PC-9 (cell line): Measurements from ENCODE around the gene LDLRAD3. TPM values are rescaled to one million over a fixed set of nuclear protein-coding genes. Genes with fewer than 3 reads are reported as not detected.

Source experiments
- BruUV-seq: library from RNA; stranded (reverse); fragments of 400-500 nt; replicated peaks from 2 replicates; lab custom pipeline; 2021; lab: Mats Ljungman, UMichigan
- CTCF ChIA-PET: fragments of 300-600 bp; sonication (Branson Sonifier 250); formaldehyde crosslinking; loops from one replicate; lab custom pipeline; 2022; ENCODE audit warnings: antibody characterized with exemption; lab: Charles Lee
- POLR2A ChIA-PET: fragments of 300-600 bp; sonication (Branson Sonifier 250); formaldehyde crosslinking; loops from one replicate; lab custom pipeline; 2022; ENCODE audit warnings: antibody characterized with exemption; ENCODE audit not compliant: unreplicated experiment; lab: Charles Lee
- DNase-seq, 2 experiments: peaks; one replicate each; pipeline versions ENCODE4 v3.0.0 to v3.0.0-alpha.2; 2015 to 2022; ENCODE audit warnings: mixed read lengths in 1 of 2
- H2AFZ ChIP-seq: fragments of 200-600 bp; sonication (generic); 2 replicates; pipeline ENCODE4 v1.8.1; 2017; ENCODE audit warnings: antibody characterized with exemption
- H3F3A ChIP-seq: fragments of 200-600 bp; sonication (generic); 2 replicates; pipeline ENCODE4 v1.8.1; 2017; ENCODE audit warnings: antibody characterized with exemption, mild to moderate bottlenecking, low read depth; ENCODE audit not compliant: insufficient read depth
- H3K27ac ChIP-seq: fragments of 200-600 bp; sonication (generic); 2 replicates; pipeline ENCODE4 v1.6.1; 2016; ENCODE audit warnings: mixed run types
- H3K27me3 ChIP-seq: fragments of 200-600 bp; sonication (generic); 2 replicates; pipeline ENCODE4 v1.6.1; 2016; ENCODE audit warnings: low read depth, mixed run types; ENCODE audit not compliant: insufficient read depth
- H3K36me3 ChIP-seq: fragments of 200-600 bp; sonication (generic); 2 replicates; pipeline ENCODE4 v1.6.1; 2016; ENCODE audit warnings: low read depth, mixed run types
- H3K4me1 ChIP-seq: fragments of 200-600 bp; sonication (generic); replicated peaks from 2 replicates; pipeline ENCODE4 v1.6.1; 2016; ENCODE audit warnings: mixed run types; ENCODE audit not compliant: insufficient read depth
- H3K4me2 ChIP-seq: fragments of 200-600 bp; sonication (generic); 2 replicates; pipeline ENCODE4 v1.6.1; 2017; ENCODE audit warnings: mixed run types
- H3K4me3 ChIP-seq: fragments of 200-600 bp; sonication (generic); 2 replicates; pipeline ENCODE4 v1.6.1; 2016; ENCODE audit warnings: mixed run types
- H3K79me2 ChIP-seq: fragments of 200-600 bp; sonication (generic); 2 replicates; pipeline ENCODE4 v1.6.1; 2017; ENCODE audit warnings: low read depth, mixed run types
- H3K9me2 ChIP-seq: fragments of 200-600 bp; sonication (generic); 2 replicates; pipeline ENCODE4 v1.8.1; 2017; ENCODE audit warnings: mild to moderate bottlenecking; ENCODE audit not compliant: insufficient read depth
- H3K9me3 ChIP-seq: fragments of 200-600 bp; sonication (generic); 2 replicates; pipeline ENCODE4 v1.8.1; 2016; ENCODE audit warnings: low read depth; ENCODE audit not compliant: insufficient read depth
- H4K20me1 ChIP-seq: fragments of 200-600 bp; sonication (generic); 2 replicates; pipeline ENCODE4 v1.8.1; 2017; ENCODE audit not compliant: insufficient read depth
- CTCF ChIP-seq: fragments of 200-600 bp; sonication (generic); conservative IDR thresholded peaks from 2 replicates; pipeline ENCODE4 v1.6.1; 2017; ENCODE audit warnings: mixed run types, antibody characterized with exemption, mild to moderate bottlenecking, moderate library complexity
- EZH2 ChIP-seq: fragments of 200-600 bp; sonication (generic); IDR thresholded peaks from 2 replicates; pipeline ENCODE4 v1.8.0; 2017; ENCODE audit warnings: antibody characterized with exemption, low read depth
- intact Hi-C: fragments of 100-400 bp; cut with micrococcal nuclease; formaldehyde crosslinking; loops from one replicate; pipeline ENCODE4 v1.10.0; 2022; ENCODE audit not compliant: unreplicated experiment
- total RNA-seq: library from RNA; stranded (reverse); gene quantifications from 2 replicates; pipeline ENCODE4 v1.2.3, GENCODE V29; 2021

LDLRAD3 gene
- total RNA-seq, 1 experiment from 2014 or later = 15.9 TPM

DNA sequence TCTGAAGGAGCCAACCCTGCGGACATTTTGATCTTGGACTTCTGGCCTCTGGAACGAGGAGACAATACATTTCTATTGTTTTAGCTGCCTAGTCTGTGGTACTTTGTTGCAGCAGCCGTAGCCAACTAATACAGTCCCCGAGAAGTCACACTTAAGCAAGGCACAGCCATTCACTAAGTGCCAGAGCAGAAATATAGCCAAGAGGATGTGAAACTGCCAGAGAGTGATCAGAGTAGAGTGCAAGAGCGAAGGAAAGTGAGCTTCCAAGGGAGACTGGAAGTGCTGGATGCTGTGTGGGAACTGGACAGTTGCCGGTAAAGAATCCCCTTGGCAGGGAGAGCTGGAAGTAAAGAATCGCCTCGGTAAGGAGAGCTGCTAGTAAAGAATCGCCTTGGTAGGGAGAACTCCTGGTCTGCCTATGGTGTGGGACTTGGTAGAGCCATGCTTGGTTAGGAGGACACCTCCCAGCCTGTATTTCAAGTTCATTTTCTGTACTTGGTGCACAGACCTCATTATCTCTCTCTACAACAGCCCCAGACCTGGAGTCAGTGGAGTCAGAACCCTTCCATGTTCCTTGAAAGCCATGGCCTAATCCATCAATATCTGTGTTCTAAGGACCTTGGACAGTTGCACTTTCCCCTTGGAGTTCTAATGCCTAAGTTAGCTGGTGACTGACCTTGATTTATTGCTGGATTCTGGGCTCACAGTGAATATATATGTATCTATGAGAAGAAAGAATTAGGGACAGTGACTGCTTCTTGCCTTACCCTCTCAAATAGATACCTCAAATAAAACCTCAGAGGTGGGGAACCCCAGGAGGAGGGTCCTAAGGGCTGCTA is 162.1 kb downstream of the LDLRAD3 start:
- no peaks in the 10 kb centered on the region for H3K36me3 ChIP-seq
- CTCF ChIA-PET = no interaction called here
- no peaks in the 10 kb centered on the region for H3K9me2 ChIP-seq
- H3K79me2 ChIP-seq = no peaks in the 10 kb centered on the region
- no peaks in the 10 kb centered on the region for H4K20me1 ChIP-seq
- BruUV-seq = no TSS peak
- H2AFZ ChIP-seq = no peak overlapping the region
- intact Hi-C loops = no loop called here
- no peak for DNase-seq
- H3F3A ChIP-seq = no peaks in the 10 kb centered on the region
- POLR2A ChIA-PET = no interaction called here
- H3K4me1 ChIP-seq = no peaks in the 10 kb centered on the region
- H3K4me3 ChIP-seq = no peak overlapping the region
- no peak overlapping the region for H3K4me2 ChIP-seq
- H3K9me3 ChIP-seq = no peaks in the 10 kb centered on the region
- no peak for TF ChIP-seq CTCF
- no peak for TF ChIP-seq EZH2
- no peak overlapping the region for H3K27ac ChIP-seq
- no peaks in the 10 kb centered on the region for H3K27me3 ChIP-seq

DNA sequence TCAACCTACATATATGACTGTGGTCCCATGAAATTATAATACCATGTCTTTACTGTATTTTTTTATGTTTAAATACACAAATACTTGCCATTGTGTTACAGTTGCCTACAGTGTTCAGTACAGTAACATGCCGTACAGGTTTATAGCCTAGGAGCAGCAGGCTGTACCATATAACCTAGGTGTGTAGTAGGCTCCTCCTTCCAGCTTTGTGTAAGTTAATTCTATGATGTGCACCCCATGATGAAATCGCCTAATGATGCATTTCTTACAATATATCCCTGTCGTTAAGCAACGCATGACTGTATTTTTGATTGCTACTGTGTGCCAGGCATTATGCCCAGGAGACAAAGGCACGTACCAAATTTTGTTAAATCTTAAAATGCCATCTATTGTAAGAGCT is 163.7 kb downstream of the LDLRAD3 start:
- Histone ChIP-seq H3K27ac (no peak overlapping the region), H3K9me3 (no peaks in the 10 kb centered on the region), H4K20me1 (no peaks in the 10 kb centered on the region), H3K4me2 (no peak overlapping the region), H2AFZ (no peak overlapping the region), H3K4me1 (no peaks in the 10 kb centered on the region), H3K79me2 (no peaks in the 10 kb centered on the region), H3K9me2 (no peaks in the 10 kb centered on the region), H3K27me3 (no peaks in the 10 kb centered on the region), H3F3A (no peaks in the 10 kb centered on the region), H3K36me3 (0 out of 2 replicates have a peak, but pooled peaks cover 6% of the 10 kb centered on the region), H3K4me3 (no peak overlapping the region)
- intact Hi-C loops = no loop called here
- ChIA-PET CTCF (no interaction called here), POLR2A (no interaction called here)
- no peak for DNase-seq
- BruUV-seq = no TSS peak
- TF ChIP-seq CTCF (no peak), EZH2 (no peak)

DNA sequence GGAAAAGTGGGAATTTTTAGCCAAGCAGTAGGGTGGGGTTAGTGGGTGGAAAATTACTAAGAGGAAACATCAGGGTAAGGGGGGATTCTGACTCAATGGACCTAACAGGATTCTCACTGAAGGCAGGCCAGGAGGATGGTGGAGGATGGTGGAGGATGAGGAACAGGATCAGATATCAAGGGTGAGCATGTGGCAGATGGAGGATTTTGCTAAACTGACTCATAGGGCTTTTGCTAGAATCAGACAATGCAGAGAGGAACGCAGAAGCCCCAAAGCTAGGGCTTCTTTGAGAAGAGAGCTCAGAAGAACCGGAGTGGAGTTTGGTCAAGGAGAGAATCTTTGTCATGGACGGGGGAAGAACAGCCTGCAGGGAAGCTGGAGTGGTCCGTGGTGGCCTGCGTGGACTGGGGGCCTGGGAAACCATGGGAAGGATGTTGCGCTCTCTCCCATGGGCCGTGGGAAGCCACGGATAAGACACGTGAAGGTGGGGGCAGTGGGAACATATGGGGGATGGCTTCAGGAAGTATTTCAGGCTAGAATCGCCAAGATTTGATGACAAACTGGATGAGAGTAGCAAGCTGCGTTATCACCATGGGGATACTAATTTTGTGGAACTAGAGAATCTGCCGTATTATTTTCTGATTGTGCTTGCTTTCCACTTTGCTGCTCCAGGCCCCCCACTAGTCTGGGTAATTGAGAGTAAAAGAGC is 165.2 kb downstream of the LDLRAD3 start:
- no peaks in the 10 kb centered on the region for H4K20me1 ChIP-seq
- H3K4me2 ChIP-seq = no peak overlapping the region
- H2AFZ ChIP-seq = no peak overlapping the region
- no peak overlapping the region for H3K4me3 ChIP-seq
- H3K9me2 ChIP-seq = no peaks in the 10 kb centered on the region
- H3K79me2 ChIP-seq = no peaks in the 10 kb centered on the region
- BruUV-seq = no TSS peak
- peaks cover 14% of the 10 kb centered on the region; the same call in 1 of the 2 replicates for H3K36me3 ChIP-seq
- TF ChIP-seq EZH2 = no peak
- no peaks in the 10 kb centered on the region for H3K4me1 ChIP-seq
- H3K27ac ChIP-seq = no peak overlapping the region
- ChIA-PET POLR2A (no interaction called here), CTCF (no interaction called here)
- H3F3A ChIP-seq = no peaks in the 10 kb centered on the region
- no peak for DNase-seq
- peaks cover 10% of the 10 kb centered on the region; the same call in 1 of the 2 replicates for H3K9me3 ChIP-seq
- H3K27me3 ChIP-seq = no peaks in the 10 kb centered on the region
- intact Hi-C loops = no loop called here
